Duodenal mucosa (tissue), 2 donors: ENCODE results near the gene GEMIN7.

Experiments used
- H3K27ac ChIP-seq: one replicate; pipeline ENCODE4 v1.7.0; 2013; ENCODE audit warnings: low read depth, low read length
- H3K27me3 ChIP-seq, 2 donors: one replicate each; pipeline ENCODE4 v1.7.0; 2013; ENCODE audit warnings: low read length in 2 of 2, control low read depth in 1 of 2; ENCODE audit not compliant: insufficient read depth in 2 of 2, control insufficient read depth in 1 of 2
- H3K36me3 ChIP-seq, 2 donors: one replicate each; pipeline ENCODE4 v1.7.0; 2013; ENCODE audit warnings: low read length in 2 of 2, control low read depth in 1 of 2; ENCODE audit not compliant: insufficient read depth in 2 of 2, control insufficient read depth in 1 of 2
- H3K4me1 ChIP-seq, 2 donors: one replicate each; pipeline ENCODE4 v1.7.0; 2013; ENCODE audit warnings: low read length in 2 of 2, control low read depth in 1 of 2; ENCODE audit not compliant: insufficient read depth in 2 of 2, control insufficient read depth in 1 of 2
- H3K4me3 ChIP-seq, 2 donors: one replicate each; pipeline ENCODE4 v1.7.0; 2013; ENCODE audit warnings: low read length in 2 of 2, low read depth in 1 of 2
- H3K9ac ChIP-seq, 2 donors: one replicate each; pipeline ENCODE4 v1.7.0; 2013; ENCODE audit warnings: low read length in 2 of 2, low read depth in 1 of 2
- H3K9me3 ChIP-seq, 2 donors: one replicate each; pipeline ENCODE4 v1.7.0; 2013; ENCODE audit warnings: low read length in 2 of 2, control low read depth in 1 of 2; ENCODE audit not compliant: control insufficient read depth in 1 of 2

GEMIN7 gene

DNA sequence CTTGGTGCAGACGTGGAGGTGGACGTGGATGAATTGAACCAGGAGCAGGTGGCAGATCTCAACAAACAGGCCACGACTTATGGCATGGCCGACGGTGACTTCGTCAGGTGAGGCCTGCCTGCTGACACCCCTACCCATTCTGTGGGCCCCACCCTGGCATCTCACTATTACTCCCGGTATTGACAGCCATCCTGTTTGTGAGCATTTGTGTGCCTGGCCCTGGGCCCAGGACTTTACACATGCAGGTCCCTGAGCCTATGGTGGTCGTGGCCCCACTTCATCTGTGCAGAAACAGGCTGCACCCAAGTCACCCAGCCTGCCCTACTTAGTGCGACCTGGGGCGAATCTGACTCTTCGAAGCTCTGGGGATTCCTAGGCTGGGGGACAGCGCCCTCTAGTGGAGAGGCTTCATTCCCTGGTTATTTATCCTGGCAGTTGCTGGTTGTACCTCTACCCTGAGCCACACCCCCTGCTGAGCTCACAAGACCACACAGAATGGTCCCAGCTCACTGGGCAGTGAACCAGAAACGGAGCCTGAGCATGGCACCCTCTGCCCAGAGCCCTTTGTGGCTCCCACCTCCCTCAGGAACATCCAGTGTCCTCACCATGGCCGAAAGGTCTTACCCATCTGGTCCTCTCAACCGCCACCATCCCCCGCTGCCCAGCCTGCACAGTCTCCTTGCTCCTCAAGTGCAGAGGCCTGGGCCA lies 19.6 kb upstream of the GEMIN7 start:
- Histone ChIP-seq H3K9me3 (no peaks in the 10 kb centered on the region), H3K27me3 (no peaks in the 10 kb centered on the region), H3K9ac (no peak overlapping the region), H3K4me3 (no peak overlapping the region), H3K36me3 (peaks cover 53 to 92% of the 10 kb centered on the region in 2 donors), H3K27ac (no peak overlapping the region), H3K4me1 (no peaks in the 10 kb centered on the region)

DNA sequence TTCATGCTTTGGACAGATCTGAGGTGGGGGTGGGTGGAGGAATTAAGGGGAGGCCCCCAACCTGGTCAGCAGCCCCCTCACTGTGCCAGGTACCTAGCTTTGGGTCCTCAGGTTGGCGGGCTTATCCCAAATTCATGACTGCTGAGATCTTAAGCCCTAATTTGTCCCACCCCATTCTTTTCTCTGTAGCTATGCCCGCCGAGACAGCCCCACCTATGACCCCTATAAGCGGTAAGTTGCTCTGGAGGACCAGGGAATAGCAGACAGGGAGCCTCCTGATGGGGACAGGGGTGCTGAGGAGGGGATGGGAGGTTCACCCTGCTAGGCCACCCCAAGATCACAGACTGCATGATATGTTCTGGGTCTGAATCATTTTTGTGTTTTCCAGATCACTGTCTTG lies 17.1 kb upstream of the GEMIN7 start:
- H3K4me3 ChIP-seq: no peak overlapping the region
- H3K27me3 ChIP-seq: no peaks in the 10 kb centered on the region
- no peak overlapping the region for H3K9ac ChIP-seq
- H3K4me1 ChIP-seq: no peaks in the 10 kb centered on the region
- no peak overlapping the region for H3K27ac ChIP-seq
- peaks cover 42 to 80% of the 10 kb centered on the region in 2 donors for H3K36me3 ChIP-seq
- no peaks in the 10 kb centered on the region for H3K9me3 ChIP-seq

DNA sequence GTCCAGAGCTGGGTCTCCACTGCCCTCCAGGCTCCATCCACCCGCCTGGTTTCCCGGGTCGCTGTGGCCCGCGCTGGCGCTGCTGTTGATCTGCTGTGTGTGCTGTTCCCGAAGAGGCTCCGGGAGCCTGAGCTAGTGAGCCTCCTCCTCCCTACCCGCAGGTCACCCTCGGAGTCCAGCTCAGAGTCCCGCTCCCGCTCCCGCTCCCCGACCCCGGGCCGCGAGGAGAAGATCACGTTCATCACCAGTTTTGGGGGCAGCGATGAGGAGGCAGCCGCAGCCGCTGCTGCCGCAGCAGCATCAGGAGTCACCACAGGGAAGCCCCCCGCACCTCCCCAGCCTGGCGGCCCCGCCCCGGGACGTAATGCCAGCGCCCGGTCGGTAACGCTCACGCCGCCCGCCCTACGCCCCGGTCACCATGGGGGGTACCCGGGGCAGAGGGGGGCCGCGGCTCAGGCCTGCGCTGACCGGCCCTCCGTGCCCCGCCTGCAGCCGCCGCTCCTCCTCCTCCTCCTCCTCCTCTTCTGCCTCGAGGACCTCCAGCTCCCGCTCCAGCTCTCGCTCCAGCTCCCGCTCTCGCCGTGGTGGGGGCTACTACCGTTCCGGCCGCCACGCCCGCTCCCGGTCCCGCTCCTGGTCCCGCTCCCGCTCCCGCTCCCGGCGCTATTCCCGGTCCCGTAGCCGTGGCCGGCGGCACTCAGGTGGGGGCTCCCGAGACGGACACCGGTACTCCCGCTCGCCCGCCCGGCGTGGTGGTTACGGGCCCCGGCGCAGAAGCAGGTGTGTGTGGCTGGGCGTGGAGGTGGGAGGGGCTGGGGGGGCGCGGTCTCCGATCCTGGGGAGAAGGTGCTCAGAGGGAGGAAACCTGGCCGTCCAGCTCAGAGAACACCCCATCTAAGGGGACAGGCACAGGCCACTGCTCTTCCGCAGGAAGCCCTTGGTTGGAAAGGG lies 14.9 kb upstream of the GEMIN7 start:
- no peaks in the 10 kb centered on the region for H3K4me1 ChIP-seq
- peaks cover 38 to 75% of the 10 kb centered on the region in 2 donors for H3K36me3 ChIP-seq
- H3K27me3 ChIP-seq: no peaks in the 10 kb centered on the region
- no peak overlapping the region for H3K27ac ChIP-seq
- no peaks in the 10 kb centered on the region for H3K9me3 ChIP-seq
- H3K4me3 ChIP-seq: no peak overlapping the region
- no peak overlapping the region for H3K9ac ChIP-seq

DNA sequence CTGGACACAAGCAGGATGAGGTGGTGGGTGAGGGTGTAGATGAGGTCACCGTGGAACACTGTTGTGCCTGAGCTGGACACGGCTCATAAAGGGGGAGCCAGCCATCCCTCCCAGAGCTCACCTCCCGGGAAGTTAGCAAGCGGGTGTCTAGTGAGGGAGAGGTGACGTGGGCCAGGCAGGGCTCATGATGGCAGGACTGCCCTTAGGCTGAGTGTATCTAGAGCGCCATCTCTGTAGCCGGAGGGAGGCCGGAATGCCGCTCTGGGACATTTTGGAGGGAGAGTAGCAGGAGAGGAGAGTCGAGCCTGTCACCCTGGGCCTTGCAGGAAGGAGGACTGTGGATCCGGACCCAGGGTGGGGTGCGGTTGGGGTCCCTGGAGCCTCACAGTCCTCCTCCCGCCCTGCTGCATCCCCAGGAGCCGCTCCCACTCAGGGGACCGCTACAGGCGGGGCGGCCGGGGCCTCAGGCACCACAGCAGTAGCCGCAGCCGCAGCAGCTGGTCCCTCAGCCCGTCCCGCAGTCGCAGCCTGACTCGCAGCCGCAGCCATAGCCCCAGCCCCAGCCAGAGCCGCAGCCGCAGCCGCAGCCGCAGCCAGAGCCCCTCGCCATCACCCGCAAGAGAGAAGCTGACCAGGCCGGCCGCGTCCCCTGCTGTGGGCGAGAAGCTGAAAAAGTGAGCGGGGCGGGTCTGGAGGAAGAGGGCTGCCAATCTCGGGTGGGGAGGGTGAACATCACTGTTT lies 12.0 kb upstream of the GEMIN7 start:
- Histone ChIP-seq H3K4me3 (no peak overlapping the region), H3K36me3 (peaks cover 33 to 73% of the 10 kb centered on the region in 2 donors), H3K4me1 (no peaks in the 10 kb centered on the region), H3K27ac (no peak overlapping the region), H3K9ac (no peak overlapping the region), H3K27me3 (no peaks in the 10 kb centered on the region), H3K9me3 (no peaks in the 10 kb centered on the region)

DNA sequence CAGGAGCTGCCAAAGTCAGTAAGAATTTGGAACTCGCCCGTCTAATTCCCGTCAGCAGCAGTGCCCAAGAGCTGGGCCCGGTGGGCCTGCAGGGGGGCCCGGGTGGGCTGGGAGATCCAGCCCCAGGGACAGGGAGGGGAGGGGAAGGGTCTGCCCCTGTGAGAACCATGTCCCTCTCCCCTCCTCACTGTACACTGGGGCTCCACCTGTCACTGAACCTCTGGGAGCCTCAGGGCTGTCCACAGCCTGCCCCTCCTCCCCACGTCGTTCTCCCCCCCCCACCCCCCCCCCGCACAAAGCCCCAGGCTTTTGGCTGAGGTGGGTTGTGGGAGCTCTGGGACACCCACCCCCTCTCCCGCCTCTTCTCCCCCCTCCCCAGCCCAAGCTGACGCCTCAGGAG lies 11.0 kb upstream of the GEMIN7 start:
- Histone ChIP-seq H3K27me3 (no peaks in the 10 kb centered on the region), H3K36me3 (peaks cover 37 to 73% of the 10 kb centered on the region in 2 donors), H3K27ac (no peak overlapping the region)

DNA sequence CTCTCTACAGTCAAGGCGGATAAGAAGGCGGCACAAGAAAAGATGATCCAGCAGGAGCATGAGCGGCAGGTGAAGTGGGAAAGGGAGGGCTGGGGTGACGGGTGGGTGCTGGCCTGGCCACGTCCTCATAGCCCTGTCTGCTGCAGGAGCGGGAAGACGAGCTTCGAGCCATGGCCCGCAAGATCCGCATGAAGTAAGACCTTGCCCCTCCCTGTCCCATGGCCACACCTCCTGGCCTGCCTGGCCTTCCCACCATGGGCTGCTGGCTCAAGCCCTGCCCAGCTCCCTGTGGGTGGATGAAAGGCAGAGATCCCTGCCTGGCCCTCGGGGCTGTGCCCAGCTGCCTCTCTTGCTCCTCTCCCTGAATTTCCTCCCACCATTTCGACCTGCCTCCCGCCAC lies 10.0 kb upstream of the GEMIN7 start:
- H3K4me3 ChIP-seq: no peak overlapping the region
- H3K27ac ChIP-seq: no peak overlapping the region

More for the DNA sequence above, 11.0 kb upstream of the GEMIN7 start:
- no peak overlapping the region for H3K4me3 ChIP-seq
- no peaks in the 10 kb centered on the region for H3K9me3 ChIP-seq
- H3K9ac ChIP-seq: no peak overlapping the region
- no peaks in the 10 kb centered on the region for H3K4me1 ChIP-seq

DNA sequence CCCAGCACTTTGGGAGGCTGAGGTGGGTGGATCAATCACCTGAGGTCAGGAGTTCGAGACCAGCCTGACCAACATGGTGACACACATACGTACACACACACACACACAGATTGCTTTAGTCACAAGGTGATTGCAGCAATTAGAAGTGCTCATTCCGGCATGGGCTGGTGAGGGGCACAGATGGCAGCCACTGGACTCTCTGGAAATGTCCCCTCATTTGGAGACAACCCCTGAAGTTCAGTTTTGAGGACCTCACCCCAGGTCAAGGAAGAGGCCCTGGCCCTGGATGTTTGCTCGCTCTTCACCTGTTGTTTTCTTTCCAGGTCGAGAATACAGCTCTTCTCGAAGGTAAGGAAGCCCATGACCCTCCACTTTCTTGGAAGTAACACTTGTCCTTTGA lies 8.8 kb upstream of the GEMIN7 start:
- H3K4me1 ChIP-seq: peaks cover 8% of the 10 kb centered on the region in 2 donors
- no peak overlapping the region for H3K27ac ChIP-seq
- H3K4me3 ChIP-seq: no peak overlapping the region
- H3K9me3 ChIP-seq: no peaks in the 10 kb centered on the region
- no peak overlapping the region for H3K9ac ChIP-seq
- H3K27me3 ChIP-seq: no peaks in the 10 kb centered on the region
- H3K36me3 ChIP-seq: peaks cover 37 to 58% of the 10 kb centered on the region in 2 donors

More for the DNA sequence above, 10.0 kb upstream of the GEMIN7 start:
- no peak overlapping the region for H3K9ac ChIP-seq
- H3K36me3 ChIP-seq: peaks cover 37 to 66% of the 10 kb centered on the region in 2 donors
- no peaks in the 10 kb centered on the region for H3K27me3 ChIP-seq
- no peaks in the 10 kb centered on the region for H3K4me1 ChIP-seq
- H3K9me3 ChIP-seq: no peaks in the 10 kb centered on the region

DNA sequence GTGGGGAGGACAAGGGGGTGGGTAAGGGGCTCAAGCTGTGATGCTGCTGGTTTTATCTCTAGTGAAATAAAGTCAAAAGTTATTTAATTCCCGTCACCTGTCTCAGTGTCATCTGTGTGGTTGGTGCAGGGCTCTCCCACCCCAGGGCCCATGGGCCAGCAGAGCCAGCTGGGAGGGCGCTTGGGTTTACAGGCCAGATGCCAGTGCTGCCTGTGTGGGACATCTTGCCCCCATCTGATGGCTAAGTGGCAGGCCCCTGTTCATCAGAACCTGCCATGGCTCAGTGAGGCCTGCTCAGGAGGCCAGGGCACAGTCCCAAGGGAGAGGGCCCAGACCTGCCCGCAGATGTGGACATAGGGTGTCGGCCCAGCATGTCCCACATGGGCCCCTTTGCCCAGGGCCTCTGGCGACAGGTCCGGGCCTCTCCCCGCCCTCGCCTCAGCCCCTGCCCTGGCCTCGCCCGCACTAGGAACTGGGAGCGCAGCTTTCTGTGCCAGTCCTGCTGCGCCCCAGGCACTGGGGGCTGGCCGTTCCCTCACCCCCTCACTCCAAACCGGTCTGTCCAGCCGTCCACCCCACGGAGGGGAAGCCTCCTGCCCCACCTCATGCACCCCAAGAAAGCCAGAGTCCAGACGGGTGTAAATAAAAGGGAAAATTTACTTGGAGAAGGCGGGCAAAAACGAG lies 8.1 kb upstream of the GEMIN7 start:
- Histone ChIP-seq H3K9me3 (no peaks in the 10 kb centered on the region), H3K9ac (no peak overlapping the region), H3K36me3 (peaks cover 32 to 54% of the 10 kb centered on the region in 2 donors), H3K27ac (no peak overlapping the region), H3K27me3 (no peaks in the 10 kb centered on the region), H3K4me1 (peaks cover 8% of the 10 kb centered on the region in 2 donors), H3K4me3 (no peak overlapping the region)

DNA sequence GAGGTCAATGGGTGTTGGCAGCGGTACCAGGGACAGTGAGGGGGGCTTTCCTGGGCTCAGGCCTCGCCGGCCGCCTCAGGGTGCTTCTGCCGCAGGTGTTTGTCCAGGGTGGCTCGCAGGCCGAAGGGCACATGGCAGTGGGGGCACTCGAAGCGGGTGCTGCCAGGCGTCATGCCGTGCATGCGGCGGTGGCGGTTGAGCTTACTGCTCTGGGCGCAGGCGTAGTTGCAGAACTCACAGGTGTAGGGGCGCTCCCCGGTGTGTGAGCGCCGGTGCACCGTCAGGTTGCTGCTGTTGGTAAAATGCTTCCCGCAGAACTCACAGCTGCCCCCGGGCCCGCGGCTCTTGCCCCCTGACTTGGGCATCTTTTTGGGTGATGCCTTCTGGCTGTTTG lies 7.5 kb upstream of the GEMIN7 start:
- no peak overlapping the region for H3K4me3 ChIP-seq
- H3K9ac ChIP-seq: no peak overlapping the region
- H3K27ac ChIP-seq: no peak overlapping the region
- H3K4me1 ChIP-seq: peaks cover 10% of the 10 kb centered on the region in 2 donors
- no peaks in the 10 kb centered on the region for H3K9me3 ChIP-seq
- H3K27me3 ChIP-seq: no peaks in the 10 kb centered on the region
- H3K36me3 ChIP-seq: peaks cover 32 to 53% of the 10 kb centered on the region in 2 donors
